ENCODE results near the gene FAM199X.
A peak's percentile ranks its signal among the peaks of the same experiment; 100 is the strongest.

DNA sequence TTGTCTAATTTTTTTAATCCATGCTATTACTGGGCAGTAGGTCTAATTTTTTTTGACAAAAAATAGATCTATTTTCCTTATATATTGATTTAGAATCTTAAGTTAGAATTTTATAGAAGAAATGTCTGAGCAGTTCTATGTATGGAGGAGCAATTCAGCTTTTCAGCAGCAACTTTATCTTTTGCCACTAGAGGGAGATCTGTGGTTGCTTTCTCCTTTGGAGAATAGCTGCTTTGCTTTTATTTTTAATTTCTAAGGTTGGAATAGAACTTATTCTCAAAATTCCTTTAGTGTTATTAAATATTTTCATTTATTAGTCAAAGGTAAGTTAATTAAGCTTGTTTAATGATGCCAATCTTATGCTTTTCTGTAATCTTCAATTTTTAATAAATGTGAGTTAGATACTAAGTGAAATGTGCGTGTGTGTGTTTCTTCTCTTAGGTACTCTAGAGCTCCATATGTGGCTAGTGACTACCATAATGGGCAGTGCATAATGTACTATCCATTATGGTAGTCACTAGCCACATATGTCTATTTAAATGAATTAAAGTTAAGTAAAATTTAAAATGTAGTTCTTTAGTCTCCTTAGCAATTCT is 29.3 kb downstream of the FAM199X start:
- TF ChIP-seq, protein P1, sequence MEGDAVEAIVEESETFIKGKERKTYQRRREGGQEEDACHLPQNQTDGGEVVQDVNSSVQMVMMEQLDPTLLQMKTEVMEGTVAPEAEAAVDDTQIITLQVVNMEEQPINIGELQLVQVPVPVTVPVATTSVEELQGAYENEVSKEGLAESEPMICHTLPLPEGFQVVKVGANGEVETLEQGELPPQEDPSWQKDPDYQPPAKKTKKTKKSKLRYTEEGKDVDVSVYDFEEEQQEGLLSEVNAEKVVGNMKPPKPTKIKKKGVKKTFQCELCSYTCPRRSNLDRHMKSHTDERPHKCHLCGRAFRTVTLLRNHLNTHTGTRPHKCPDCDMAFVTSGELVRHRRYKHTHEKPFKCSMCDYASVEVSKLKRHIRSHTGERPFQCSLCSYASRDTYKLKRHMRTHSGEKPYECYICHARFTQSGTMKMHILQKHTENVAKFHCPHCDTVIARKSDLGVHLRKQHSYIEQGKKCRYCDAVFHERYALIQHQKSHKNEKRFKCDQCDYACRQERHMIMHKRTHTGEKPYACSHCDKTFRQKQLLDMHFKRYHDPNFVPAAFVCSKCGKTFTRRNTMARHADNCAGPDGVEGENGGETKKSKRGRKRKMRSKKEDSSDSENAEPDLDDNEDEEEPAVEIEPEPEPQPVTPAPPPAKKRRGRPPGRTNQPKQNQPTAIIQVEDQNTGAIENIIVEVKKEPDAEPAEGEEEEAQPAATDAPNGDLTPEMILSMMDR (conservative IDR thresholded peaks at IDR 0.05 in 1 of 2, IDR thresholded peaks at IDR 0.05 in 1 of 2; ENCODE audit: low read depth in 1 of 2, low read length in 2 of 2): peak; percentile 55 to 72
- no peak for TF ChIP-seq EZH2 (IDR thresholded peaks at IDR 0.05; ENCODE audit: low read length, missing control alignments)

All from fibroblast of lung (primary cell).